Peyer's patch (tissue), 4 donors: Measurements from ENCODE around the gene ING4.

Experiments used
- POLR2A ChIP-seq, 2 donors: fragments of 450-650 bp; IDR thresholded peaks; one replicate each; pipeline ENCODE4 v1.5.1; 2017; ENCODE audit warnings: antibody characterized with exemption in 2 of 2, mild to moderate bottlenecking in 2 of 2, moderate library complexity in 2 of 2
- TF ChIP-seq, protein P1 (sequence below), 6 experiments: fragments of 450-650 bp in 4 of 6; fragments of 200-600 bp in 2 of 6; sonication (generic) in 1 of 6; IDR thresholded peaks; one replicate each; pipeline ENCODE4 v1.5.1; 2017 to 2019; ENCODE audit warnings: antibody characterized with exemption in 6 of 6, mild to moderate bottlenecking in 3 of 6, moderate library complexity in 1 of 6

- TF ChIP-seq, protein P1, sequence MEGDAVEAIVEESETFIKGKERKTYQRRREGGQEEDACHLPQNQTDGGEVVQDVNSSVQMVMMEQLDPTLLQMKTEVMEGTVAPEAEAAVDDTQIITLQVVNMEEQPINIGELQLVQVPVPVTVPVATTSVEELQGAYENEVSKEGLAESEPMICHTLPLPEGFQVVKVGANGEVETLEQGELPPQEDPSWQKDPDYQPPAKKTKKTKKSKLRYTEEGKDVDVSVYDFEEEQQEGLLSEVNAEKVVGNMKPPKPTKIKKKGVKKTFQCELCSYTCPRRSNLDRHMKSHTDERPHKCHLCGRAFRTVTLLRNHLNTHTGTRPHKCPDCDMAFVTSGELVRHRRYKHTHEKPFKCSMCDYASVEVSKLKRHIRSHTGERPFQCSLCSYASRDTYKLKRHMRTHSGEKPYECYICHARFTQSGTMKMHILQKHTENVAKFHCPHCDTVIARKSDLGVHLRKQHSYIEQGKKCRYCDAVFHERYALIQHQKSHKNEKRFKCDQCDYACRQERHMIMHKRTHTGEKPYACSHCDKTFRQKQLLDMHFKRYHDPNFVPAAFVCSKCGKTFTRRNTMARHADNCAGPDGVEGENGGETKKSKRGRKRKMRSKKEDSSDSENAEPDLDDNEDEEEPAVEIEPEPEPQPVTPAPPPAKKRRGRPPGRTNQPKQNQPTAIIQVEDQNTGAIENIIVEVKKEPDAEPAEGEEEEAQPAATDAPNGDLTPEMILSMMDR (IDR thresholded peaks at IDR 0.05): no peak
- no peak for TF ChIP-seq POLR2A (IDR thresholded peaks at IDR 0.05)
Observed at GRCh38 chr12:6696690-6697583, 34.0 kb upstream of the ING4 start.
